ENCODE results near the gene TLR8.

GRCh38 chrX:12865359-12865758 lies 41.1 kb upstream of the TLR8 start:
- TF ChIP-seq POLR2AphosphoS5 (IDR thresholded peaks at IDR 0.05), result no peak
- no peak for TF ChIP-seq POLR2A (IDR thresholded peaks at IDR 0.05)
- TF ChIP-seq, protein P1, sequence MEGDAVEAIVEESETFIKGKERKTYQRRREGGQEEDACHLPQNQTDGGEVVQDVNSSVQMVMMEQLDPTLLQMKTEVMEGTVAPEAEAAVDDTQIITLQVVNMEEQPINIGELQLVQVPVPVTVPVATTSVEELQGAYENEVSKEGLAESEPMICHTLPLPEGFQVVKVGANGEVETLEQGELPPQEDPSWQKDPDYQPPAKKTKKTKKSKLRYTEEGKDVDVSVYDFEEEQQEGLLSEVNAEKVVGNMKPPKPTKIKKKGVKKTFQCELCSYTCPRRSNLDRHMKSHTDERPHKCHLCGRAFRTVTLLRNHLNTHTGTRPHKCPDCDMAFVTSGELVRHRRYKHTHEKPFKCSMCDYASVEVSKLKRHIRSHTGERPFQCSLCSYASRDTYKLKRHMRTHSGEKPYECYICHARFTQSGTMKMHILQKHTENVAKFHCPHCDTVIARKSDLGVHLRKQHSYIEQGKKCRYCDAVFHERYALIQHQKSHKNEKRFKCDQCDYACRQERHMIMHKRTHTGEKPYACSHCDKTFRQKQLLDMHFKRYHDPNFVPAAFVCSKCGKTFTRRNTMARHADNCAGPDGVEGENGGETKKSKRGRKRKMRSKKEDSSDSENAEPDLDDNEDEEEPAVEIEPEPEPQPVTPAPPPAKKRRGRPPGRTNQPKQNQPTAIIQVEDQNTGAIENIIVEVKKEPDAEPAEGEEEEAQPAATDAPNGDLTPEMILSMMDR (IDR thresholded peaks at IDR 0.05), result no peak

Measured in gastroesophageal sphincter (tissue), 3 donors.